Activated T-helper 9 cell treated with anti-CD3 and anti-CD28 coated beads, Interleukin-2, amount 50 U/mL, for 16 hours (primary cell): ENCODE measurements around the gene ANKS3.
A peak's percentile ranks its signal among the peaks of the same experiment; 100 is the strongest.

Source experiments
- DNase-seq: peaks from one replicate; pipeline ENCODE4 v3.0.0-alpha.2; 2020; ENCODE audit warnings: low read depth

ANKS3 gene

GRCh38 chr16:4684058-4684715, 49.9 kb downstream of the ANKS3 start:
- no peak for DNase-seq

- DNase-seq = no peak
Measured at GRCh38 chr16:4683255-4684057, 50.6 kb downstream of the ANKS3 start.

GRCh38 chr16:4682616-4683254, 51.3 kb downstream of the ANKS3 start:
- no peak for DNase-seq

- DNase-seq = no peak
Measured at GRCh38 chr16:4682084-4682591, 51.9 kb downstream of the ANKS3 start.

GRCh38 chr16:4681471-4682083, 52.5 kb downstream of the ANKS3 start:
- no peak for DNase-seq

GRCh38 chr16:4680673-4681470, 53.2 kb downstream of the ANKS3 start:
- DNase-seq = no peak

- DNase-seq = no peak
Measured at GRCh38 chr16:4679850-4680636, 54.0 kb downstream of the ANKS3 start.

GRCh38 chr16:4679156-4679849, 54.8 kb downstream of the ANKS3 start:
- no peak for DNase-seq

GRCh38 chr16:4678596-4678995, 55.5 kb downstream of the ANKS3 start:
- DNase-seq = no peak

- no peak for DNase-seq
Measured at GRCh38 chr16:4677994-4678393, 56.1 kb downstream of the ANKS3 start.

- DNase-seq = no peak
Measured at GRCh38 chr16:4677390-4677789, 56.7 kb downstream of the ANKS3 start.

- no peak for DNase-seq
Measured at GRCh38 chr16:4676831-4677230, 57.2 kb downstream of the ANKS3 start.

GRCh38 chr16:4675864-4676786, 57.9 kb downstream of the ANKS3 start:
- DNase-seq = peak; percentile 31

GRCh38 chr16:4674926-4675530, 59.0 kb downstream of the ANKS3 start:
- no peak for DNase-seq

- DNase-seq = no peak
Measured at GRCh38 chr16:4673387-4674046, 60.6 kb downstream of the ANKS3 start.

- no peak for DNase-seq
Measured at GRCh38 chr16:4668313-4668960, 65.6 kb downstream of the ANKS3 start.

GRCh38 chr16:4667203-4667963, 66.7 kb downstream of the ANKS3 start:
- DNase-seq = no peak
